Measurements from ENCODE around the gene LRIT2.

The LRIT2 gene

DNA sequence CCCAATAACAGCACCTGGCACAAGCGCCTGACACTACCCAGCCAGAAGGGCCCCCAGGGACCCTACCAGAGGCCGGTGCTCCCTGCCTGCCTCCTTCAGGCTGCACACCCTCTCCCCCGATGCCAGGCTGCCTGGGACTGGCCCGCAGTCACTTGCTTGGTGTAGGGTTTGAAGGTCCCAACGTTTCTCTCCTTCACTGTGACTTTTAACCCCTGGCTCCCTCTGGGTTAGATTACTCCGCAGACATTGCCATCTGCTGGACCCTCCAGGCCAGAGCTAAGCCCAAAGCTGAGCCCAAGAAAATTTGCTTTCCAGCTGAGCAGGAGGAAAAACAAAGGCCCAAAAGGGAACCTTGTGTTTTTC is 24.1 kb downstream of the LRIT2 start:
- Histone ChIP-seq H3K36me3 (ENCODE audit: control insufficient read depth in 2 of 2, insufficient read depth in 1 of 2, low read length in 2 of 2) (no peaks in the 10 kb centered on the region), H3K9me3 (ENCODE audit: control insufficient read depth, insufficient read depth, low read depth, low read length) (no peaks in the 10 kb centered on the region), H3K4me1 (ENCODE audit: control insufficient read depth, insufficient read depth, low read length) (0 out of 2 replicates have a peak, but pooled peaks cover 3% of the 10 kb centered on the region), H3K4me3 (ENCODE audit: low read depth, low read length) (no peak overlapping the region), H3K27ac (ENCODE audit: extremely low read depth, low read depth, low read length) (no peak overlapping the region)
- no peak for TF ChIP-seq REST (tag by site-specific recombination; IDR thresholded peaks at IDR 0.05)
- TF ChIP-seq ZNF37A (tag by site-specific recombination; IDR thresholded peaks at IDR 0.05) = no peak
- TF ChIP-seq ZNF791 (tag by site-specific recombination; IDR thresholded peaks at IDR 0.05) = no peak
- no peak for TF ChIP-seq ZNF623 (tag by site-specific recombination; IDR thresholded peaks at IDR 0.05)
- no peak for TF ChIP-seq ZNF580 (tag by site-specific recombination; IDR thresholded peaks at IDR 0.05)
- TF ChIP-seq ZNF837 (tag by site-specific recombination; IDR thresholded peaks at IDR 0.05) = no peak
- TF ChIP-seq ZNF324 (tag by site-specific recombination; IDR thresholded peaks at IDR 0.05) = no peak
- TF ChIP-seq ZNF530 (tag by site-specific recombination; IDR thresholded peaks at IDR 0.05; ENCODE audit: low read depth) = no peak
- TF ChIP-seq ZNF24 (tag by site-specific recombination; IDR thresholded peaks at IDR 0.05) = no peak
- no peak for TF ChIP-seq ZNF18 (tag by site-specific recombination; IDR thresholded peaks at IDR 0.05)
- ChIA-PET POLR2A (no interaction called here), CTCF (interaction anchor here (0.8 kb wide), 1 partner anchor 57 kb away, joined by 3 read pairs; no protein-coding TSS in a partner anchor)

- CTCF ChIA-PET = interaction anchor here (0.6 to 0.8 kb wide), 2 partner anchors 56 to 63 kb away, joined by 3 read pairs; no protein-coding TSS in a partner anchor
- Histone ChIP-seq H3K27ac (ENCODE audit: extremely low read depth, low read depth, low read length) (no peak overlapping the region), H3K4me3 (ENCODE audit: low read depth, low read length) (no peak overlapping the region), H3K36me3 (ENCODE audit: control insufficient read depth in 2 of 2, insufficient read depth in 1 of 2, low read length in 2 of 2) (no peaks in the 10 kb centered on the region), H3K9me3 (ENCODE audit: control insufficient read depth, insufficient read depth, low read depth, low read length) (no peaks in the 10 kb centered on the region), H3K4me1 (ENCODE audit: control insufficient read depth, insufficient read depth, low read length) (peaks cover 4% of the 10 kb centered on the region)
- POLR2A ChIA-PET = no interaction called here
- TF ChIP-seq ELK4 (IDR thresholded peaks at IDR 0.05; ENCODE audit: borderline replicate concordance, low read depth, low read length) (no peak), ZNF677 (tag by site-specific recombination; IDR thresholded peaks at IDR 0.05) (no peak), ZBTB49 (tag by site-specific recombination; IDR thresholded peaks at IDR 0.05; ENCODE audit: low read depth) (no peak), ZNF404 (tag by site-specific recombination; IDR thresholded peaks at IDR 0.05) (no peak), ZNF223 (tag by site-specific recombination; IDR thresholded peaks at IDR 0.05) (no peak), OSR2 (tag by site-specific recombination; IDR thresholded peaks at IDR 0.05) (no peak), MZF1 (tag by site-specific recombination; IDR thresholded peaks at IDR 0.05; ENCODE audit: borderline replicate concordance) (no peak), ZFP3 (tag by site-specific recombination; IDR thresholded peaks at IDR 0.05; ENCODE audit: low read depth) (no peak), ZNF639 (tag by site-specific recombination; IDR thresholded peaks at IDR 0.05) (no peak), KLF16 (tag by site-specific recombination; IDR thresholded peaks at IDR 0.05) (no peak)
Measured at GRCh38 chr10:84200537-84201243, 24.7 kb downstream of the LRIT2 start.
